NK-92 (cell line): ENCODE results near the gene FLT3.

ENCODE experiments used
- DNase-seq: peaks from one replicate; lab custom pipeline; 2025; ENCODE audit not compliant: unreplicated experiment; lab: John Stamatoyannopoulos, UW

FLT3 gene

GRCh38 chr13:27963491-27963890 lies 136.9 kb downstream of the FLT3 start:
- no peak for DNase-seq

- DNase-seq: no peak
Measured at GRCh38 chr13:27962982-27963381, 137.4 kb downstream of the FLT3 start.

GRCh38 chr13:27962128-27962841 lies 138.1 kb downstream of the FLT3 start:
- no peak for DNase-seq

- DNase-seq: no peak
Measured at GRCh38 chr13:27961227-27962085, 138.9 kb downstream of the FLT3 start.

- no peak for DNase-seq
Measured at GRCh38 chr13:27960362-27961226, 139.8 kb downstream of the FLT3 start.

- DNase-seq: no peak
Measured at GRCh38 chr13:27959976-27960361, 140.4 kb downstream of the FLT3 start.

GRCh38 chr13:27956576-27957300 lies 143.6 kb downstream of the FLT3 start:
- DNase-seq: no peak

GRCh38 chr13:27955014-27955591 lies 145.3 kb downstream of the FLT3 start:
- DNase-seq: no peak

GRCh38 chr13:27954406-27954851 lies 145.9 kb downstream of the FLT3 start:
- no peak for DNase-seq

- DNase-seq: no peak
Measured at GRCh38 chr13:27953676-27954405, 146.5 kb downstream of the FLT3 start.
